Liver (tissue), 9 donors: ENCODE results near the gene NAPSA. TPM values are rescaled to one million over a fixed set of nuclear protein-coding genes. Genes with fewer than 3 reads are reported as not detected.

Experiments used
- DNase-seq: peaks from one replicate; pipeline ENCODE4 v3.0.0-alpha.2; 2017; ENCODE audit warnings: low spot score
- H3K27ac ChIP-seq, 2 donors: one replicate each; pipeline ENCODE4 v1.7.0; 2013; ENCODE audit warnings: inconsistent platforms in 2 of 2, low read length in 2 of 2, control low read depth in 1 of 2, low read depth in 1 of 2, mild to moderate bottlenecking in 1 of 2
- H3K27me3 ChIP-seq, 4 donors: one replicate each; pipeline versions ENCODE4 v1.6.1 to v1.7.0; 2013; ENCODE audit warnings: low read length in 3 of 4, inconsistent platforms in 1 of 4, mild to moderate bottlenecking in 1 of 4, moderate library complexity in 1 of 4; ENCODE audit not compliant: control insufficient read depth in 4 of 4, insufficient read depth in 4 of 4
- H3K36me3 ChIP-seq, 4 donors: one replicate each; pipeline versions ENCODE4 v1.6.1 to v1.7.0; 2013; ENCODE audit warnings: low read length in 3 of 4, mild to moderate bottlenecking in 3 of 4, low read depth in 1 of 4, moderate library complexity in 1 of 4; ENCODE audit not compliant: control insufficient read depth in 4 of 4, insufficient read depth in 3 of 4
- H3K4me1 ChIP-seq, 4 donors: one replicate each; pipeline versions ENCODE4 v1.6.1 to v1.7.0; 2013; ENCODE audit warnings: low read length in 3 of 4, mild to moderate bottlenecking in 3 of 4, moderate library complexity in 1 of 4; ENCODE audit not compliant: control insufficient read depth in 4 of 4, insufficient read depth in 4 of 4
- H3K4me3 ChIP-seq, 3 donors: one replicate each; pipeline versions ENCODE4 v1.6.1 to v1.7.0; 2013; ENCODE audit warnings: low read length in 3 of 3, control low read depth in 1 of 3, low read depth in 1 of 3, mild to moderate bottlenecking in 1 of 3
- H3K9ac ChIP-seq, 2 donors: one replicate each; pipeline ENCODE4 v1.7.0; 2013; ENCODE audit warnings: low read length in 2 of 2, mild to moderate bottlenecking in 2 of 2, moderate library complexity in 2 of 2, control low read depth in 1 of 2, low read depth in 1 of 2
- H3K9me3 ChIP-seq, 4 donors: one replicate each; pipeline versions ENCODE4 v1.6.1 to v1.7.0; 2013; ENCODE audit warnings: low read length in 3 of 4; ENCODE audit not compliant: control insufficient read depth in 4 of 4
- EGR1 ChIP-seq, 2 donors: IDR thresholded peaks; 2 replicates each; pipeline ENCODE4 v1.6.1; 2016 to 2018; ENCODE audit warnings: antibody characterized with exemption in 2 of 2, low read depth in 2 of 2
- FOXA1 ChIP-seq: IDR thresholded peaks from 2 replicates; pipeline ENCODE4 v1.6.1; 2016; ENCODE audit warnings: antibody characterized with exemption
- FOXA2 ChIP-seq: IDR thresholded peaks from 2 replicates; pipeline ENCODE4 v1.6.1; 2016; ENCODE audit warnings: antibody characterized with exemption
- GABPA ChIP-seq, 2 donors: IDR thresholded peaks in 1 of 2; conservative IDR thresholded peaks in 1 of 2; 2 replicates each; pipeline ENCODE4 v1.6.1; 2016; ENCODE audit warnings: antibody characterized with exemption in 2 of 2, mild to moderate bottlenecking in 1 of 2, moderate library complexity in 1 of 2
- HNF4A ChIP-seq, 2 donors: conservative IDR thresholded peaks; 2 replicates each; pipeline ENCODE4 v1.6.1; 2016; ENCODE audit warnings: antibody characterized with exemption in 2 of 2, mild to moderate bottlenecking in 2 of 2
- HNF4G ChIP-seq: IDR thresholded peaks from 2 replicates; pipeline ENCODE4 v1.6.1; 2016; ENCODE audit warnings: antibody characterized with exemption
- JUND ChIP-seq, 2 donors: IDR thresholded peaks; 2 replicates each; pipeline ENCODE4 v1.6.1; 2016; ENCODE audit warnings: antibody characterized with exemption in 2 of 2
- NR2F2 ChIP-seq: IDR thresholded peaks from 2 replicates; pipeline ENCODE4 v1.6.1; 2016; ENCODE audit warnings: antibody characterized with exemption
- RAD21 ChIP-seq, 2 donors: IDR thresholded peaks; 2 replicates each; pipeline ENCODE4 v1.6.1; 2016; ENCODE audit warnings: antibody characterized with exemption in 2 of 2, mild to moderate bottlenecking in 2 of 2
- REST ChIP-seq: IDR thresholded peaks from 2 replicates; pipeline ENCODE4 v1.6.1; 2016; ENCODE audit warnings: antibody characterized with exemption, mild to moderate bottlenecking
- RXRA ChIP-seq, 2 donors: IDR thresholded peaks; 2 replicates each; pipeline ENCODE4 v1.6.1; 2017 to 2018; ENCODE audit warnings: antibody characterized with exemption in 2 of 2, mild to moderate bottlenecking in 1 of 2
- SP1 ChIP-seq: IDR thresholded peaks from 2 replicates; pipeline ENCODE4 v1.6.1; 2018; ENCODE audit warnings: antibody characterized with exemption, mild to moderate bottlenecking
- TAF1 ChIP-seq: conservative IDR thresholded peaks from 2 replicates; pipeline ENCODE4 v1.6.1; 2016; ENCODE audit warnings: antibody characterized with exemption, mild to moderate bottlenecking
- YY1 ChIP-seq: IDR thresholded peaks from 2 replicates; pipeline ENCODE4 v1.6.1; 2016; ENCODE audit warnings: antibody characterized with exemption, mild to moderate bottlenecking
- WGBS: extraction: QIAGEN DNeasy Blood & Tissue Kit; methylation state at CpG from one replicate; pipeline ENCODE4 v1.1.7; 2013; 5-methylcytosine and 5-hydroxymethylcytosine counted together
- polyA plus RNA-seq, 2 donors: library from polyadenylated mRNA; stranded (reverse) in 1 of 2; unstranded in 1 of 2; fragments of 200-250 nt in 1 of 2; fragments of >200 nt in 1 of 2; fragmentation: Nextera tagmentation in 1 of 2; extraction: Ambion mirVana in 1 of 2; gene quantifications; one replicate each; pipeline versions ENCODE4 v1.2.1 to v1.2.3, GENCODE V29; 2013 to 2015
- total RNA-seq, 2 donors: library from RNA; depleted of rRNA; stranded (reverse); fragments of >200 nt; gene quantifications; one replicate each; pipeline ENCODE4 v1.2.3, GENCODE V29; 2014
- TF ChIP-seq, protein P1 (sequence below): IDR thresholded peaks from 2 replicates; pipeline ENCODE4 v1.6.1; 2016; ENCODE audit warnings: antibody characterized with exemption
- TF ChIP-seq, protein P2 (sequence below): IDR thresholded peaks from 2 replicates; pipeline ENCODE4 v1.6.1; 2016; ENCODE audit warnings: antibody characterized with exemption
- TF ChIP-seq, protein P3 (sequence below): IDR thresholded peaks from 2 replicates; pipeline ENCODE4 v1.6.1; 2016; ENCODE audit warnings: antibody characterized with exemption
- donor health status: healthy.
- donor health status: healthy.
- donor health status: healthy.
- donor health status: healthy.
- donor health status: healthy.

Gene NAPSA
- total and polyA plus RNA-seq, 4 donors: 0.28 to 0.74 (median 0.54) TPM

GRCh38 chr19:50318438-50318837, 47.0 kb downstream of the NAPSA start:
- Histone ChIP-seq H3K27ac (no peak overlapping the region), H3K9ac (no peak overlapping the region), H3K4me1 (no peaks in the 10 kb centered on the region), H3K27me3 (peaks cover 0 to 4% (median 1%) of the 10 kb centered on the region in 4 donors), H3K9me3 (no peaks in the 10 kb centered on the region), H3K4me3 (no peak overlapping the region), H3K36me3 (peaks cover 0 to 3% (median 1%) of the 10 kb centered on the region in 4 donors)
- TF ChIP-seq REST (no peak), RAD21 (IDR thresholded peaks at IDR 0.05) (no peak), TAF1 (no peak), NR2F2 (no peak), YY1 (no peak), FOXA2 (no peak), HNF4G (no peak), EGR1 (IDR thresholded peaks at IDR 0.05; ENCODE audit: low read depth in 2 of 2) (no peak), HNF4A (conservative IDR thresholded peaks at IDR 0.05) (no peak), JUND (IDR thresholded peaks at IDR 0.05) (no peak), FOXA1 (no peak), RXRA (IDR thresholded peaks at IDR 0.05) (no peak), SP1 (no peak), GABPA (IDR thresholded peaks at IDR 0.05 in 1 of 2, conservative IDR thresholded peaks at IDR 0.05 in 1 of 2) (no peak)
- TF ChIP-seq, protein P1, sequence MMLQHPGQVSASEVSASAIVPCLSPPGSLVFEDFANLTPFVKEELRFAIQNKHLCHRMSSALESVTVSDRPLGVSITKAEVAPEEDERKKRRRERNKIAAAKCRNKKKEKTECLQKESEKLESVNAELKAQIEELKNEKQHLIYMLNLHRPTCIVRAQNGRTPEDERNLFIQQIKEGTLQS: no peak
- TF ChIP-seq, protein P2, sequence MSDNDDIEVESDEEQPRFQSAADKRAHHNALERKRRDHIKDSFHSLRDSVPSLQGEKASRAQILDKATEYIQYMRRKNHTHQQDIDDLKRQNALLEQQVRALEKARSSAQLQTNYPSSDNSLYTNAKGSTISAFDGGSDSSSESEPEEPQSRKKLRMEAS: no peak
- TF ChIP-seq, protein P3, sequence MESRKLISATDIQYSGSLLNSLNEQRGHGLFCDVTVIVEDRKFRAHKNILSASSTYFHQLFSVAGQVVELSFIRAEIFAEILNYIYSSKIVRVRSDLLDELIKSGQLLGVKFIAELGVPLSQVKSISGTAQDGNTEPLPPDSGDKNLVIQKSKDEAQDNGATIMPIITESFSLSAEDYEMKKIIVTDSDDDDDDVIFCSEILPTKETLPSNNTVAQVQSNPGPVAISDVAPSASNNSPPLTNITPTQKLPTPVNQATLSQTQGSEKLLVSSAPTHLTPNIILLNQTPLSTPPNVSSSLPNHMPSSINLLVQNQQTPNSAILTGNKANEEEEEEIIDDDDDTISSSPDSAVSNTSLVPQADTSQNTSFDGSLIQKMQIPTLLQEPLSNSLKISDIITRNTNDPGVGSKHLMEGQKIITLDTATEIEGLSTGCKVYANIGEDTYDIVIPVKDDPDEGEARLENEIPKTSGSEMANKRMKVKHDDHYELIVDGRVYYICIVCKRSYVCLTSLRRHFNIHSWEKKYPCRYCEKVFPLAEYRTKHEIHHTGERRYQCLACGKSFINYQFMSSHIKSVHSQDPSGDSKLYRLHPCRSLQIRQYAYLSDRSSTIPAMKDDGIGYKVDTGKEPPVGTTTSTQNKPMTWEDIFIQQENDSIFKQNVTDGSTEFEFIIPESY: no peak
- DNase-seq: no peak
- 94% methylated on average over 8 of the region's 8 CpGs for WGBS

- H3K27ac ChIP-seq: no peak overlapping the region
- no peaks in the 10 kb centered on the region for H3K4me1 ChIP-seq
- peaks cover 2 to 4% (median 3%) of the 10 kb centered on the region in 4 donors for H3K27me3 ChIP-seq
- no peak for TF ChIP-seq JUND (IDR thresholded peaks at IDR 0.05)
- no peak for TF ChIP-seq FOXA1
- TF ChIP-seq SP1: no peak
- TF ChIP-seq TAF1: no peak
- TF ChIP-seq HNF4A (conservative IDR thresholded peaks at IDR 0.05): no peak
- TF ChIP-seq, protein P3: no peak
- TF ChIP-seq GABPA (IDR thresholded peaks at IDR 0.05 in 1 of 2, conservative IDR thresholded peaks at IDR 0.05 in 1 of 2): no peak
- DNase-seq: no peak
- no peaks in the 10 kb centered on the region for H3K9me3 ChIP-seq
- no peaks in the 10 kb centered on the region for H3K36me3 ChIP-seq
- H3K4me3 ChIP-seq: no peak overlapping the region
- WGBS: 82% methylated on average over 4 of the region's 4 CpGs
- no peak overlapping the region for H3K9ac ChIP-seq
Observed at GRCh38 chr19:50317115-50317514, 48.3 kb downstream of the NAPSA start.
